ENCODE results near the gene GFOD2.
A peak's percentile ranks its signal among the peaks of the same experiment; 100 is the strongest.

The GFOD2 gene

DNA sequence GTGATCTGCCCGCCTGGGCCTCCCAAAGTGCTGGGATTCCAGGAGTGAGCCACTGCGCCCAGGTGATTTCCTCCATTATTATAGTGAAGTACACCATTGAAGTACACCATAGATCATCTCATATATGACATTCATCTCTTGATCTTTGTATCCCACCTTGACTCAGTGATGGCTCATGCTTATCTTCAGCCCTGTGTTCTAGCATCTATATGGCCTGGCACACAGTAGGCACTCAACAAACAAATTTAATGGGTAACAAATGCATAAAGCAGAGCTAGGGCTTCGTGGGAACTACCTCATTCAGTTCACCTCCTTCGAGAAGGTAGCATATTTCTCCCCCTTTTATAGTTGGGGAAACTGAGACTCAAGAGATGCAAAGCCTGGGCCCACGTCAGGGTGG, 53.5 kb downstream of the GFOD2 start:
- TF ChIP-seq ZNF621 (tag by site-specific recombination; IDR thresholded peaks at IDR 0.05) (no peak), RBAK (tag by site-specific recombination; IDR thresholded peaks at IDR 0.05) (no peak), ZBTB21 (tag by site-specific recombination; IDR thresholded peaks at IDR 0.05) (no peak), ZNF560 (tag by site-specific recombination; IDR thresholded peaks at IDR 0.05; ENCODE audit: borderline replicate concordance) (no peak), ZBTB7A (tag by site-specific recombination; IDR thresholded peaks at IDR 0.05; ENCODE audit: low read depth) (no peak), ZNF555 (tag by site-specific recombination; conservative IDR thresholded peaks at IDR 0.05) (no peak), ZNF350 (tag by site-specific recombination; IDR thresholded peaks at IDR 0.05) (no peak), ZNF223 (tag by site-specific recombination; IDR thresholded peaks at IDR 0.05) (no peak), ZNF138 (tag by site-specific recombination; IDR thresholded peaks at IDR 0.05; ENCODE audit: borderline replicate concordance) (no peak)
- TF ChIP-seq, protein P1, sequence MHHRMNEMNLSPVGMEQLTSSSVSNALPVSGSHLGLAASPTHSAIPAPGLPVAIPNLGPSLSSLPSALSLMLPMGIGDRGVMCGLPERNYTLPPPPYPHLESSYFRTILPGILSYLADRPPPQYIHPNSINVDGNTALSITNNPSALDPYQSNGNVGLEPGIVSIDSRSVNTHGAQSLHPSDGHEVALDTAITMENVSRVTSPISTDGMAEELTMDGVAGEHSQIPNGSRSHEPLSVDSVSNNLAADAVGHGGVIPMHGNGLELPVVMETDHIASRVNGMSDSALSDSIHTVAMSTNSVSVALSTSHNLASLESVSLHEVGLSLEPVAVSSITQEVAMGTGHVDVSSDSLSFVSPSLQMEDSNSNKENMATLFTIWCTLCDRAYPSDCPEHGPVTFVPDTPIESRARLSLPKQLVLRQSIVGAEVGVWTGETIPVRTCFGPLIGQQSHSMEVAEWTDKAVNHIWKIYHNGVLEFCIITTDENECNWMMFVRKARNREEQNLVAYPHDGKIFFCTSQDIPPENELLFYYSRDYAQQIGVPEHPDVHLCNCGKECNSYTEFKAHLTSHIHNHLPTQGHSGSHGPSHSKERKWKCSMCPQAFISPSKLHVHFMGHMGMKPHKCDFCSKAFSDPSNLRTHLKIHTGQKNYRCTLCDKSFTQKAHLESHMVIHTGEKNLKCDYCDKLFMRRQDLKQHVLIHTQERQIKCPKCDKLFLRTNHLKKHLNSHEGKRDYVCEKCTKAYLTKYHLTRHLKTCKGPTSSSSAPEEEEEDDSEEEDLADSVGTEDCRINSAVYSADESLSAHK (tag by site-specific recombination; IDR thresholded peaks at IDR 0.05), result no peak
- Histone ChIP-seq H3K4me1 (ENCODE audit: control insufficient read depth, insufficient read depth, low read length) (no peaks in the 10 kb centered on the region), H3K9me3 (ENCODE audit: control insufficient read depth, insufficient read depth, low read depth, low read length) (no peaks in the 10 kb centered on the region), H3K4me3 (ENCODE audit: low read depth, low read length) (peak overlapping the region; percentile 57), H3K36me3 (ENCODE audit: control insufficient read depth in 2 of 2, insufficient read depth in 1 of 2, low read length in 2 of 2) (peaks cover 0 to 37% of the 10 kb centered on the region in 2 experiments; a peak in 1 of 3 replicates), H3K27ac (ENCODE audit: extremely low read depth, low read depth, low read length) (peak overlapping the region; percentile 43; the same call in 1 of the 2 replicates)
- CTCF ChIA-PET, result interaction anchor here (1.3 kb wide), 2 partner anchors 98 to 145 kb away, joined by 3 to 6 read pairs; no protein-coding TSS in a partner anchor
- POLR2A ChIA-PET, result interaction anchor here (1.5 kb wide), 1 partner anchor 144 kb away, joined by 4 read pairs; no protein-coding TSS in a partner anchor

DNA sequence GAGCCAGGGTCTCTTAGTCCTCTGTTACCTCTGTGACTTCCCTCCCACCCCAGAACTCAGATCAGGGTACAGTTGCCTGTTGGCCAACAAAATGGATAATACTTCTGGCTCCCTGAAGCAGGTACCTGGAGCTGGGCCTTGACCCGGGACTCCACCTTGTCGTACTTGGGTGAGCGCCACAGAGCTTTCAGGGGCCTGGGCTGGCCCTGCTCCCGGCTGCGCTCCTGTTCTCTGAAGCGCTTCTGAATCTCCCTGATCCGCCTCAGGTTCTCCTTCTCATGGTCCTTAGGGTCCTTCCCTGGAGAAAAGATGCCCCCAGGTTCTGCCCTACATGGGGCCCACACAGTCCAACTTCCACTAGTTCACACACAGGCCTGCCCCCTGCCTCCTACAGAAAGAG, 54.2 kb downstream of the GFOD2 start:
- no peak for TF ChIP-seq ZNF473 (tag by site-specific recombination; IDR thresholded peaks at IDR 0.05)
- TF ChIP-seq ZNF792 (tag by site-specific recombination; IDR thresholded peaks at IDR 0.05), result no peak
- TF ChIP-seq KLF7 (tag by site-specific recombination; IDR thresholded peaks at IDR 0.05; ENCODE audit: borderline replicate concordance), result no peak
- no peak for TF ChIP-seq ZEB2 (tag by site-specific recombination; IDR thresholded peaks at IDR 0.05)
- no peak for TF ChIP-seq ZSCAN16 (tag by site-specific recombination; IDR thresholded peaks at IDR 0.05)
- peaks cover 0 to 37% of the 10 kb centered on the region in 2 experiments; a peak in 1 of 3 replicates for H3K36me3 ChIP-seq (ENCODE audit: control insufficient read depth in 2 of 2, insufficient read depth in 1 of 2, low read length in 2 of 2)
- H3K9me3 ChIP-seq (ENCODE audit: control insufficient read depth, insufficient read depth, low read depth, low read length), result no peaks in the 10 kb centered on the region
- no peak overlapping the region for H3K4me3 ChIP-seq (ENCODE audit: low read depth, low read length)
- no peak overlapping the region for H3K27ac ChIP-seq (ENCODE audit: extremely low read depth, low read depth, low read length)
- CTCF ChIA-PET, result interaction anchor here (1.3 kb wide), 2 partner anchors 9 to 144 kb away, joined by 3 to 6 read pairs; no protein-coding TSS in a partner anchor
- H3K4me1 ChIP-seq (ENCODE audit: control insufficient read depth, insufficient read depth, low read length), result no peaks in the 10 kb centered on the region
- POLR2A ChIA-PET, result no interaction called here

DNA sequence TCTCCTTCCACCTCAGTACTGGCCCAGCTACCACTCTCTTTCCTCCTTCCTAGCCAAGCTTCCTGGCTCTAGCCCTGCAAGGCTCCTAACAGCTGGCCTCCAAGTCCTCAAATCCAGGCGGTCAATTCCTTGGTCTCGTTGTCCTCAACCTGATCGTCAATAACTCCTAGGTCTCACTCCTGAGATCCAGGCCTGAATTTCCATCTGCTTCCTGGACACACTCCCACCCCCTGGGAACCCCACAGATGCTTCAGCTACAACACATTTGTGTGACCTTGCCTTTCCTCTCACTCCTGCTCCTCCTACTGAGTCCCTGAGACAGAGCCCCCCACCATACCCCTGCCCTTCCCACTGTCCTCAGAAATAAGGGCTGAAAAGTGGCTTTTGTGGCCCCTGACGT, 54.9 kb downstream of the GFOD2 start:
- Histone ChIP-seq H3K27ac (ENCODE audit: extremely low read depth, low read depth, low read length) (no peak overlapping the region), H3K4me3 (ENCODE audit: low read depth, low read length) (no peak overlapping the region), H3K36me3 (ENCODE audit: control insufficient read depth in 2 of 2, insufficient read depth in 1 of 2, low read length in 2 of 2) (peaks cover 0 to 37% of the 10 kb centered on the region in 2 experiments; a peak in 1 of 3 replicates), H3K9me3 (ENCODE audit: control insufficient read depth, insufficient read depth, low read depth, low read length) (no peaks in the 10 kb centered on the region), H3K4me1 (ENCODE audit: control insufficient read depth, insufficient read depth, low read length) (0 out of 2 replicates have a peak, but pooled peaks cover under 1% of the 10 kb centered on the region)
- POLR2A ChIA-PET, result interaction anchor here (0.6 kb wide), 1 partner anchor 271 kb away, joined by 3 read pairs; no protein-coding TSS in a partner anchor
- TF ChIP-seq ZNF324 (tag by site-specific recombination; IDR thresholded peaks at IDR 0.05) (no peak), ZNF214 (tag by site-specific recombination; IDR thresholded peaks at IDR 0.05; ENCODE audit: borderline replicate concordance) (no peak), GLIS2 (tag by site-specific recombination; IDR thresholded peaks at IDR 0.05) (no peak), GLI4 (tag by site-specific recombination; IDR thresholded peaks at IDR 0.05) (no peak), ZNF311 (tag by site-specific recombination; IDR thresholded peaks at IDR 0.05; ENCODE audit: borderline replicate concordance) (no peak), ZNF510 (tag by site-specific recombination; IDR thresholded peaks at IDR 0.05; ENCODE audit: insufficient replicate concordance) (no peak), ZSCAN23 (tag by site-specific recombination; IDR thresholded peaks at IDR 0.05) (no peak), ZNF707 (tag by site-specific recombination; IDR thresholded peaks at IDR 0.05) (no peak), MYNN (tag by site-specific recombination; IDR thresholded peaks at IDR 0.05; ENCODE audit: borderline replicate concordance) (no peak), ZNF132 (tag by site-specific recombination; IDR thresholded peaks at IDR 0.05; ENCODE audit: borderline replicate concordance) (no peak), ZNF174 (tag by site-specific recombination; IDR thresholded peaks at IDR 0.05) (no peak), BCL11B (tag by site-specific recombination; IDR thresholded peaks at IDR 0.05; ENCODE audit: low read depth) (no peak), YY1 (tag by site-specific recombination; IDR thresholded peaks at IDR 0.05) (no peak), ZNF677 (tag by site-specific recombination; IDR thresholded peaks at IDR 0.05) (no peak)
- CTCF ChIA-PET, result interaction anchor here (1.0 to 1.3 kb wide), 3 partner anchors 8 to 143 kb away, joined by 3 to 6 read pairs (median 3); no protein-coding TSS in a partner anchor

Measured in HEK293 (cell line).